K562 (cell line): Measurements from ENCODE around the gene ZNF487. TPM values are rescaled to one million over a fixed set of nuclear protein-coding genes. Genes with fewer than 3 reads are reported as not detected.
A peak's percentile ranks its signal among the peaks of the same experiment; 100 is the strongest.

ENCODE experiments used
- ELF1 ChIP-seq: fragments of 200-800 bp; sonication (Bioruptor generic); IDR thresholded peaks from 2 replicates; pipeline ENCODE4 v1.6.1; 2016; ENCODE audit warnings: missing genetic modification characterization, missing compliant biosample characterization
- MEF2A ChIP-seq: IDR thresholded peaks from 2 replicates; pipeline ENCODE4 v1.6.1; 2011; ENCODE audit warnings: low read depth, mild to moderate bottlenecking, low read length, moderate library complexity; ENCODE audit not compliant: control insufficient read depth
- MEF2D ChIP-seq: conservative IDR thresholded peaks from 2 replicates; pipeline ENCODE4 v1.6.1; 2016; ENCODE audit warnings: low read depth, missing genetic modification characterization, missing compliant biosample characterization
- NRF1 ChIP-seq, 2 experiments: fragments of 450-650 bp; IDR thresholded peaks in 1 of 2; conservative IDR thresholded peaks in 1 of 2; 2 replicates each; pipeline ENCODE4 v1.6.1; 2014; ENCODE audit warnings: mild to moderate bottlenecking in 2 of 2
- RBBP5 ChIP-seq: fragments of 200-600 bp; sonication (generic); IDR thresholded peaks from 2 replicates; pipeline ENCODE4 v1.6.1; 2012; ENCODE audit warnings: borderline replicate concordance, mild to moderate bottlenecking, low read length, control low read depth, inconsistent platforms; ENCODE audit not compliant: insufficient read depth, poor library complexity, severe bottlenecking
- TSHZ1 ChIP-seq: fragments of 250-450 bp; sonication (Bioruptor Pico); IDR thresholded peaks from 2 replicates; pipeline ENCODE4 v1.4.0; 2020; ENCODE audit warnings: mild to moderate bottlenecking, moderate library complexity
- ZNF175 ChIP-seq: fragments of 200-800 bp; sonication (Bioruptor generic); IDR thresholded peaks from 2 replicates; pipeline ENCODE4 v1.6.1; 2016; ENCODE audit warnings: low read depth, mild to moderate bottlenecking, missing genetic modification characterization, missing compliant biosample characterization
- ZNF23 ChIP-seq: fragments of 250-450 bp; sonication (Bioruptor Pico); IDR thresholded peaks from 2 replicates; pipeline ENCODE4 v1.4.0; 2020; ENCODE audit warnings: mild to moderate bottlenecking
- ZNF316 ChIP-seq: fragments of 450-650 bp; IDR thresholded peaks from 2 replicates; pipeline ENCODE4 v1.6.1; 2016
- polyA plus RNA-seq, 8 experiments: library from polyadenylated mRNA; depleted of rRNA in 4 of 8; stranded (reverse) in 5 of 8; unstranded in 3 of 8; fragments of >200 nt; fragmentation: Nextera tagmentation in 2 of 8; fragmentation: Illumina TruSeq in 1 of 8; extraction: Ambion mirVana in 2 of 8; extraction: Trizol in 1 of 8; gene quantifications; 2 replicates each; pipeline versions ENCODE4 v1.2.1 to v1.2.3, GENCODE V29; 2011 to 2014; ENCODE audit warnings: inconsistent platforms in 1 of 8, missing spikeins in 1 of 8
- total RNA-seq, 7 experiments: library from RNA; depleted of rRNA in 6 of 7; stranded (reverse); fragments of >200 nt in 6 of 7; fragmentation: Illumina TruSeq in 2 of 7; extraction: Trizol in 2 of 7; gene quantifications; 2 replicates each; pipeline versions ENCODE4 v1.2.1 to v1.2.3, GENCODE V29; 2011 to 2021; ENCODE audit warnings: low replicate concordance in 1 of 7
- TF ChIP-seq, protein P1 (sequence below): fragments of 450-650 bp; IDR thresholded peaks from 2 replicates; pipeline ENCODE4 v1.7.1; 2018; ENCODE audit warnings: mild to moderate bottlenecking, low read depth; ENCODE audit not compliant: partially characterized antibody
- TF ChIP-seq, protein P2 (sequence below): IDR thresholded peaks from 2 replicates; pipeline ENCODE4 v1.6.1; 2014; ENCODE audit warnings: antibody characterized with exemption
- TF ChIP-seq, protein P3 (sequence below): fragments of 250-450 bp; sonication (Bioruptor Pico); IDR thresholded peaks from 2 replicates; pipeline ENCODE4 v1.6.1; 2021; ENCODE audit warnings: mild to moderate bottlenecking
- TF ChIP-seq, protein P4 (sequence below): IDR thresholded peaks from 2 replicates; pipeline ENCODE4 v1.6.1; 2011; ENCODE audit warnings: borderline replicate concordance, low read depth, mild to moderate bottlenecking, moderate library complexity, low read length; ENCODE audit not compliant: insufficient read depth, poor library complexity, severe bottlenecking

ZNF487 gene
- total and polyA plus RNA-seq, 9 of the 15 experiments (the other 6 are each of a cell fraction or from before 2014, with no cell fraction given), result 1.9 to 6.5 (median 4.2) TPM

DNA sequence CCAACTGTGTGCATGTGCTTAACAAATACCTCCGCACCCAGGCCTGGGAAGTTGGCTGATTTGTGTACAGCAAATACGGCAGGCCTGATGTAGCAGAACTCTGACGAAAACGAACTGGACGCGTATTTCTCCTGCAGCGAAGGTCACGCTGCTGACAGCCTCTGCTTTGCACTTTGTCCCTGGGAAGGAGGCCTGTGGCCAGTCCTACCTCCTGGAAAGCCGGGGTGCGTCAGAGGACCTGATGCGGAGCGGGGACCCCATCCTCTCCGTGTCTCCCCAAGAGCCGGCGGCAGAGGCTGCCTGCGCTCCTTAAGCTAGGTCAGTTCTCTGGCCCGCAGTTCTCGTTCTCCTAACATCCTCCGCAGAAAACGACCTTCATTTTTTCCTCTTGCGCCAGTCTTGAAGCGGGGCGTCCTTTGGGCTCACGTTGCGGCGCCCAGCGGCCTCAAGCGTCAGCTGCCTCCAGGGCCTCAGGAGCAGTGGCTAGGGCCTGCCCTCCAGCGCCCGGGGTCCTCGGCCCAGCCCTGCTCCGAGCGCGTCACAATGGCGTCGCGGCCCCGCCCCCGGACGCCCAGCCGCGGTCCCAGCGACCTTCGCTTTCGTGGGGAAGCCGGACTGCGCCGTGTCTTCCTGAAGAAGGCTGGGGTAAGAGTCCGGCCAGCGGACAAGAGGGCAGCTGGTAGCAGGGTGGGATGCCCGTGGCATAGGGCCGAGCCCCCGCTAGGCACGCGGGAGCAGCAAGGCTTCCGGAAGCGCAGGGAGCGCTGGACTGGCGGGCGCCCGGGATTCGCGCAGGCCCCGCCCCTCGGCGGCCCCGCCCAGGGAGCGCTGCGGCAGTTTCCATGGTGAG is at the start of gene ZNF487 (continued):
- TF ChIP-seq, protein P1, sequence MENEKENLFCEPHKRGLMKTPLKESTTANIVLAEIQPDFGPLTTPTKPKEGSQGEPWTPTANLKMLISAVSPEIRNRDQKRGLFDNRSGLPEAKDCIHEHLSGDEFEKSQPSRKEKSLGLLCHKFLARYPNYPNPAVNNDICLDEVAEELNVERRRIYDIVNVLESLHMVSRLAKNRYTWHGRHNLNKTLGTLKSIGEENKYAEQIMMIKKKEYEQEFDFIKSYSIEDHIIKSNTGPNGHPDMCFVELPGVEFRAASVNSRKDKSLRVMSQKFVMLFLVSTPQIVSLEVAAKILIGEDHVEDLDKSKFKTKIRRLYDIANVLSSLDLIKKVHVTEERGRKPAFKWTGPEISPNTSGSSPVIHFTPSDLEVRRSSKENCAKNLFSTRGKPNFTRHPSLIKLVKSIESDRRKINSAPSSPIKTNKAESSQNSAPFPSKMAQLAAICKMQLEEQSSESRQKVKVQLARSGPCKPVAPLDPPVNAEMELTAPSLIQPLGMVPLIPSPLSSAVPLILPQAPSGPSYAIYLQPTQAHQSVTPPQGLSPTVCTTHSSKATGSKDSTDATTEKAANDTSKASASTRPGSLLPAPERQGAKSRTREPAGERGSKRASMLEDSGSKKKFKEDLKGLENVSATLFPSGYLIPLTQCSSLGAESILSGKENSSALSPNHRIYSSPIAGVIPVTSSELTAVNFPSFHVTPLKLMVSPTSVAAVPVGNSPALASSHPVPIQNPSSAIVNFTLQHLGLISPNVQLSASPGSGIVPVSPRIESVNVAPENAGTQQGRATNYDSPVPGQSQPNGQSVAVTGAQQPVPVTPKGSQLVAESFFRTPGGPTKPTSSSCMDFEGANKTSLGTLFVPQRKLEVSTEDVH, result no peak
- TF ChIP-seq ZNF175 (CRISPR knock-in tag) (peak; percentile 11; the same call in 1 of the 2 replicates), MEF2D (tag) (no peak; the same call in 1 of the 2 replicates), NRF1 (conservative IDR thresholded peaks at IDR 0.05 in 1 of 2, IDR thresholded peaks at IDR 0.05 in 1 of 2) (peak; percentile 88 to 91), TSHZ1 (CRISPR knock-in tag) (no peak), MEF2A (no peak), ELF1 (tag) (peak; percentile 90), ZNF23 (no peak), RBBP5 (peak; percentile 84), ZNF316 (peak; percentile 8; the same call in 1 of the 2 replicates)
- TF ChIP-seq, protein P2, sequence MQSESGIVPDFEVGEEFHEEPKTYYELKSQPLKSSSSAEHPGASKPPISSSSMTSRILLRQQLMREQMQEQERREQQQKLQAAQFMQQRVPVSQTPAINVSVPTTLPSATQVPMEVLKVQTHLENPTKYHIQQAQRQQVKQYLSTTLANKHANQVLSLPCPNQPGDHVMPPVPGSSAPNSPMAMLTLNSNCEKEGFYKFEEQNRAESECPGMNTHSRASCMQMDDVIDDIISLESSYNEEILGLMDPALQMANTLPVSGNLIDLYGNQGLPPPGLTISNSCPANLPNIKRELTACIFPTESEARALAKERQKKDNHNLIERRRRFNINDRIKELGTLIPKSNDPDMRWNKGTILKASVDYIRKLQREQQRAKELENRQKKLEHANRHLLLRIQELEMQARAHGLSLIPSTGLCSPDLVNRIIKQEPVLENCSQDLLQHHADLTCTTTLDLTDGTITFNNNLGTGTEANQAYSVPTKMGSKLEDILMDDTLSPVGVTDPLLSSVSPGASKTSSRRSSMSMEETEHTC, result 0 out of 2 replicates have a peak, but pooled peaks have one; percentile 47
- TF ChIP-seq, protein P3, sequence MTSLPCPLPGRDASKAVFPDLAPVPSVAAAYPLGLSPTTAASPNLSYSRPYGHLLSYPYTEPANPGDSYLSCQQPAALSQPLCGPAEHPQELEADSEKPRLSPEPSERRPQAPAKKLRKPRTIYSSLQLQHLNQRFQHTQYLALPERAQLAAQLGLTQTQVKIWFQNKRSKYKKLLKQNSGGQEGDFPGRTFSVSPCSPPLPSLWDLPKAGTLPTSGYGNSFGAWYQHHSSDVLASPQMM (CRISPR knock-in tag), result no peak
- TF ChIP-seq, protein P4, sequence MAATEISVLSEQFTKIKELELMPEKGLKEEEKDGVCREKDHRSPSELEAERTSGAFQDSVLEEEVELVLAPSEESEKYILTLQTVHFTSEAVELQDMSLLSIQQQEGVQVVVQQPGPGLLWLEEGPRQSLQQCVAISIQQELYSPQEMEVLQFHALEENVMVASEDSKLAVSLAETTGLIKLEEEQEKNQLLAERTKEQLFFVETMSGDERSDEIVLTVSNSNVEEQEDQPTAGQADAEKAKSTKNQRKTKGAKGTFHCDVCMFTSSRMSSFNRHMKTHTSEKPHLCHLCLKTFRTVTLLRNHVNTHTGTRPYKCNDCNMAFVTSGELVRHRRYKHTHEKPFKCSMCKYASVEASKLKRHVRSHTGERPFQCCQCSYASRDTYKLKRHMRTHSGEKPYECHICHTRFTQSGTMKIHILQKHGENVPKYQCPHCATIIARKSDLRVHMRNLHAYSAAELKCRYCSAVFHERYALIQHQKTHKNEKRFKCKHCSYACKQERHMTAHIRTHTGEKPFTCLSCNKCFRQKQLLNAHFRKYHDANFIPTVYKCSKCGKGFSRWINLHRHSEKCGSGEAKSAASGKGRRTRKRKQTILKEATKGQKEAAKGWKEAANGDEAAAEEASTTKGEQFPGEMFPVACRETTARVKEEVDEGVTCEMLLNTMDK, result no peak
